HG03442 (cell line): Measurements from ENCODE around the gene PHACTR2.
A peak's percentile ranks its signal among the peaks of the same experiment; 100 is the strongest.
"Not testable (repeated sequence)": the region's sequence is repeated elsewhere in the genome, so short reads cannot be mapped to it uniquely, and the experiment has no call there.

ENCODE experiments used
- ATAC-seq: cut with Tn5 transposase; IDR thresholded peaks from one replicate; pipeline ENCODE4 v1.9.1; 2021; ENCODE audit warnings: mild to moderate bottlenecking, moderate library complexity; ENCODE audit not compliant: unreplicated experiment

PHACTR2 gene

GRCh38 chr6:143844006-143844405 lies 166.2 kb downstream of the PHACTR2 start:
- no peak for ATAC-seq

- no peak for ATAC-seq
Measured at GRCh38 chr6:143845033-143845432, 167.3 kb downstream of the PHACTR2 start.

- not testable (repeated sequence) for ATAC-seq
Measured at GRCh38 chr6:143851706-143852105, 173.9 kb downstream of the PHACTR2 start.

GRCh38 chr6:143855057-143855456 lies 177.3 kb downstream of the PHACTR2 start:
- not testable (repeated sequence) for ATAC-seq

GRCh38 chr6:143856762-143857161 lies 179.0 kb downstream of the PHACTR2 start:
- ATAC-seq = not testable (repeated sequence)

GRCh38 chr6:143857651-143858050 lies 179.9 kb downstream of the PHACTR2 start:
- no peak for ATAC-seq

- ATAC-seq = no peak
Measured at GRCh38 chr6:143859891-143860660, 182.3 kb downstream of the PHACTR2 start.

- no peak for ATAC-seq
Measured at GRCh38 chr6:143863771-143864170, 186.0 kb downstream of the PHACTR2 start.

DNA sequence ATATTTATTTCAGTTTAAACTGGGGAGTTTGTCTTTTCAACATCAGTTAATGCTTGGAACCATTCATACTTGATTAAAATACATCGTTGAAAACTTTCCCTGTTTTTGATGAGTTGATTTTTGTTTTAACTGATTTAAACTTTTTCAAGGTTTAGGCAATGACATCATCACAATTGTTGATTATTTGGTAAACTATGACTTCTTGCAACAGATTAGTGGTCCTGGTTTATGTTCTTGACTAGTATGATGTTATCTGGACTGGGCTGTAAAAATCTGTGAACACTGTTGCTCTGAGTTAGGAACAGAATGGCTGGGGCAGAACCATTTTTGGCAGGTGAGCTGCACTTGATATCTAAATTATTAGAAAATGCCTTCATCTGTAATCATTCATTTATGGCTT lies 186.5 kb downstream of the PHACTR2 start, which contains the start of gene ZC2HC1B:
ZC2HC1B (plus strand) TSS at position 241 of the 400 bp plus-strand sequence; CDS start at position 307, 66 bp downstream.
- no peak for ATAC-seq

- ATAC-seq = no peak
Measured at GRCh38 chr6:143867236-143867635, 189.5 kb downstream of the PHACTR2 start.

DNA sequence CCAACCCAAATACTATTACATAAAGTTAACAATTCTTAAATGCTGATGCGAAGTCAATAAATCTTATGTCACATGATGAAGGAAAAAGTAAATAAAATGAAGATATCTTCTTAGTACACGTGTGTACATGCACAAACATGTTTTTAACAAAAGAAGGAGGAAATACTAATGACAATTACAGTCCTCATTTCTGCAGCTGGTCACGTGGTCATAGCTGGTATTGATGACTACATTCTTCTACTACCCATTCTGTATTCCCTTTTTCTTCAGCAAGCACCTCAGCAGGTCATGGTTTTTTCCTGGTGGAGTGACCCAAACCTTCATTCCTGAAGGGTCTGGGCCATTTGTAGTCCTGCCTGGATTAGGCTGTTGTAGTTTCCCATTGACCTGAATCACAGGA lies 191.0 kb downstream of the PHACTR2 start:
- ATAC-seq = not testable (repeated sequence)

GRCh38 chr6:143871202-143871730 lies 193.5 kb downstream of the PHACTR2 start:
- ATAC-seq = not testable (repeated sequence)

DNA sequence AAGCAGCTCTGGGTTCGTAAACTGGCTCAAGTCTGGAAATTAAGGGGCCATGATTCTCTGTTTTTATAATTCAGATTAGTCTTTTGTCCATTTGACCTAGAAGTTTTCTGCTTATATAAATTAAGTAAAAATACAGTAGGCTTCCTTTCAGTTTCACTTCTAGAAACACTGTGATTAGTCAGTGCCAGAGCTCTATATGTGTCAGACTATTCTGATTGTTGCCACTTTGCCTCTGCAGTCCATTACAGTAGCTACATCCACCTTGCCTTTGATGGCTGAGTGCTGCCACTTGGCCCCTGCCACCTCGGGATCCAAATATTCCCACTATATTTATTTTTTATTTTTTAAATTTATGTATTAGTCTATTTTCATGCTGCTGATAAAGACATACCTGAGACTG lies 194.4 kb downstream of the PHACTR2 start:
- peak; percentile 100 for ATAC-seq

DNA sequence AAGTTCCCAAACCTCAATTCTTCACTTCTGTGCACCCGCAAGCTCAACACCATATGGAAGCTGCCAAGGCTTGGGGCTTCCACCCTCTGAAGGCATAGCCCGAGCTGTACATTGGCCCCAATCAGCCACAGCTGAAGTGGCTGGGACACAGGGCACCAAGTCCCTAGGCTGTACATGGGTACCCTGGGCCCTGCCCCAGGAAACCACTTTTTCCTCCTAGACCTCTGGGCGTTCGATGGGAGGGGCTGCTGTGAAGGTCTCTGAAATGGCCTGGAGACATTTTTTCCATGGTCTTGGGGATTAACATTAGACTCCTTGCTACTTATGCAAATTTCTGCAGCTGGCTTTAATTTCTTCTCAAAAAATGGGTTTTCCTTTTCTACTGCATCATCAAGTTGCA lies 195.8 kb downstream of the PHACTR2 start:
- ATAC-seq = not testable (repeated sequence)

- ATAC-seq = not testable (repeated sequence)
Measured at GRCh38 chr6:143874503-143874902, 196.7 kb downstream of the PHACTR2 start.

DNA sequence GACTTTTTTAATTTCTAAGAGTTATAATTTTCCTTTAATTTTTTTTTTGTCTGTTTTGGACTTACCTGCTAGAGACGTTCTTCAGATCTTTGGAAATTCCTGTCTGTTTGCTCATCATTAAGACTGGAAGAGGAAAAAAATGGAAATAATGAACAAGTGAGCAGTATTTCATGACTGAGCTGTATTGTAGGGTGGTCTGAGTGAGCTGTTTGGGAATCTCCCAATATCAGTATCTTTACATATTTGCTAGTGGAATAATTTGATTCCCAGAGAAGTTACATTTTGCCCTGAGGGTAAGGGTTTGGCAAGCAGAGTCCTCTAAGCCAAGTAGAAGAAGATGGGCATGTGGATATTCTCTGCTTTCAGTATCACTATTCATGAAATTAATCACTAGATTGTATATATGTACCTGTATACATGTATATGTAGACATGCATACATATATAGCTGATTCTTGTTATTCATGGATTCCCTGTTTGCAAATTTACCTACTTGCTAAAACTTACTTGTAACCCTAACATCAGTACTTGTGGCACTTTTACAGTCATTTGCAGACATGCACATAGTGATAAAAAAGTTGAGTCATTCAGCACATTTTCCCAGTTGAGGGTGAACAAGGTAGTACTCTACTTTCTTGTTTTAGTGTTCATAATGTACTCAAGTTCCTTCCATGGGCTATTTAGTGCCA lies 200.0 kb downstream of the PHACTR2 start:
- ATAC-seq = no peak

- no peak for ATAC-seq
Measured at GRCh38 chr6:143878272-143878760, 200.6 kb downstream of the PHACTR2 start.

- ATAC-seq = no peak
Measured at GRCh38 chr6:143880412-143880811, 202.6 kb downstream of the PHACTR2 start.
